ENCODE data around the gene GAB2.

DNA sequence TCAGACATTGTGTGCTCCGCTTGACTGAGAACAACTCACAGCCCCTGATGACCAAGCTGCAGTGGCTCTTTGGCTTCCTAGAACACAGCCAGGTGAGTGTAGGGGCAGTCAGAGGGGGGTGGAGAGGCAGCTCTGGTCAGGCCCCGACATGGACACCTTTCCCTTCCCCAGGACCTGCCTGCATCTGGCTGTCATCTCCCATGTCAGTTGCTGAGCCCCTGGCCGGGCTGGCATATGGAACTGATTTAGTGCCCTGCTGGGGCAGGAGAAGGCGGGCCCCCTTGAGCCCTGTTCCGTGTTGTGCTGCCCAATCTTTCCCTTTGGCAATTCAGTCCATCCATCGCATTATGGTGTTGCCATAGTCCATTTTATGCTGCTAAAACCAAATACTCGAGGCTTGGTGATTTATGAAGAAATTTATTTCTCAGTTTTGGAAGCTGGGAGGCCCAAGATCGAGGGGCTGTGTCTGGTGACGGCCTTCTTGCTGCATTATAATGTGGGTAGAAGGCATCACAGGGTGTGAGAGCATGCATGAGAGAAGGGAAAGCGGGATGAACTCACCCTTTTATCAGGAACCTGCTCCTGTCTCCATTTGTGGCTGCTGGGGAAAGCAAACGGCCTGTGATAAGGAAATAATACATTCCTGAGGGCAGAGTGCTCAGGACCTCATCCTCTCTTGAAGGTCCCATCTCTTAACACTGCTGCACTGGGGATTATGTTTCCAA is 209.9 kb downstream of the GAB2 start:
- TF ChIP-seq, protein P1, sequence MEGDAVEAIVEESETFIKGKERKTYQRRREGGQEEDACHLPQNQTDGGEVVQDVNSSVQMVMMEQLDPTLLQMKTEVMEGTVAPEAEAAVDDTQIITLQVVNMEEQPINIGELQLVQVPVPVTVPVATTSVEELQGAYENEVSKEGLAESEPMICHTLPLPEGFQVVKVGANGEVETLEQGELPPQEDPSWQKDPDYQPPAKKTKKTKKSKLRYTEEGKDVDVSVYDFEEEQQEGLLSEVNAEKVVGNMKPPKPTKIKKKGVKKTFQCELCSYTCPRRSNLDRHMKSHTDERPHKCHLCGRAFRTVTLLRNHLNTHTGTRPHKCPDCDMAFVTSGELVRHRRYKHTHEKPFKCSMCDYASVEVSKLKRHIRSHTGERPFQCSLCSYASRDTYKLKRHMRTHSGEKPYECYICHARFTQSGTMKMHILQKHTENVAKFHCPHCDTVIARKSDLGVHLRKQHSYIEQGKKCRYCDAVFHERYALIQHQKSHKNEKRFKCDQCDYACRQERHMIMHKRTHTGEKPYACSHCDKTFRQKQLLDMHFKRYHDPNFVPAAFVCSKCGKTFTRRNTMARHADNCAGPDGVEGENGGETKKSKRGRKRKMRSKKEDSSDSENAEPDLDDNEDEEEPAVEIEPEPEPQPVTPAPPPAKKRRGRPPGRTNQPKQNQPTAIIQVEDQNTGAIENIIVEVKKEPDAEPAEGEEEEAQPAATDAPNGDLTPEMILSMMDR (IDR thresholded peaks at IDR 0.05; ENCODE audit: borderline replicate concordance, extremely low read depth, low read length, poor library complexity, severe bottlenecking): no peak
- TF ChIP-seq EZH2 (IDR thresholded peaks at IDR 0.05; ENCODE audit: borderline replicate concordance, low read depth, low read length, severe bottlenecking): no peak

Measured in DND-41 (cell line).